Measurements from ENCODE around the gene TMEM45A.

DNA sequence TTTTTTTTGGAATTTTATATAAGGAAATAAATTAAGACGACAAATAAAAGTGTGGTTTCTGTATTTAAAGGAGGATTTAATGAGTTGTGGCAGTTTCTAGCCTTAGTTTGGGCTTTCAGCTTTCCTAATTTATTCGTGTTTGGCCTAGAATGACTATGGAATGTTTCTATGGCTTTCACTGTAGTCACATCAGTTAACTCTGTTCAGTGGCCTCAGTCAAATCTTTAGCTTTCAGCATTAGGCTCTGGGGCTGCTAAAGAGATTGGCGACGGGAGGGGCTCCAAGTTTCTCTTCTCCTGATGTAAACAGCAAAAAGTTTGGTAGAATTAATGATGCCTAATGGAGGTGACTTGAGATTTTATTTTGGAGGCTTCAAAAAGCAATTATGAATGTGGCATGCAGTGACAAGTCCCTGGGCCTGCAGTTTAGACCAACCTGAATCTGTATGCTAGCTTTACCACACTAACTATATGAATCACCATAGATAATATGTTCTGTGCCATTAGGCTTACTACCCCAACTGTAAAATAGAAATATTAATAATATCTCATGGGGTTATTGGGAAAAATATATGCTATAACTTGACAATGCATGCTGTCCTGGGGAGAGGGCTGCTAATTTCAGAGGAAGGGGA is 69.9 kb downstream of the TMEM45A start:
- TF ChIP-seq POLR2A (IDR thresholded peaks at IDR 0.05; ENCODE audit: low read length) = no peak
- no peak for TF ChIP-seq GATA1 (IDR thresholded peaks at IDR 0.05; ENCODE audit: low read depth, low read length)
